ENCODE measurements around the gene UBE2G2. TPM values are rescaled to one million over a fixed set of nuclear protein-coding genes. Genes with fewer than 3 reads are reported as not detected.

UBE2G2 gene
- total RNA-seq, 1 experiment from 2014 or later, result 121 TPM

GRCh38 chr21:44828362-44829056 lies 26.9 kb upstream of the UBE2G2 start:
- H3K27ac Mint-ChIP-seq, result no peak overlapping the region
- Histone ChIP-seq H3K4me2 (ENCODE audit: insufficient read depth, insufficient read length, low read length) (no peak overlapping the region), H3K56ac (ENCODE audit: insufficient read length, low read depth, low read length) (no peak overlapping the region), H3K18ac (ENCODE audit: insufficient read length, low read depth, low read length) (no peak overlapping the region), H3K79me2 (ENCODE audit: insufficient read depth, low read length) (no peaks in the 10 kb centered on the region), H2BK12ac (ENCODE audit: insufficient read length, low read depth, low read length) (no peak overlapping the region), H2BK15ac (ENCODE audit: low read depth, low read length) (no peak overlapping the region), H4K8ac (replicated peaks; ENCODE audit: insufficient read length, low read depth, low read length) (no peak overlapping the region), H3K9ac (ENCODE audit: extremely low read depth, insufficient read length, low read length) (no peak overlapping the region), H2BK20ac (ENCODE audit: low read depth, low read length, poor library complexity, severe bottlenecking) (no peak overlapping the region), H3K23ac (ENCODE audit: insufficient read length, low read depth, low read length) (no peak overlapping the region), H4K91ac (ENCODE audit: insufficient read length, low read depth, low read length) (no peak overlapping the region), H2BK5ac (ENCODE audit: insufficient read length, low read length) (no peak overlapping the region), H2BK120ac (ENCODE audit: low read depth, low read length, poor library complexity, severe bottlenecking) (no peak overlapping the region), H3K4me1 (ENCODE audit: insufficient read depth, low read length) (no peaks in the 10 kb centered on the region), H3K27me3 (ENCODE audit: insufficient read depth, low read length) (no peaks in the 10 kb centered on the region), H2AFZ (ENCODE audit: low read length) (no peak overlapping the region), H3K23me2 (ENCODE audit: insufficient read length, low read depth, low read length, poor library complexity, severe bottlenecking) (no peaks in the 10 kb centered on the region), H3K79me1 (ENCODE audit: insufficient read depth, low read depth, low read length, poor library complexity, severe bottlenecking) (no peaks in the 10 kb centered on the region), H2AK5ac (ENCODE audit: insufficient read length, low read length) (no peak overlapping the region), H3T11ph (ENCODE audit: low read length) (no peak overlapping the region), H3K27ac (ENCODE audit: insufficient read length, low read depth, low read length) (no peak overlapping the region), H3K4ac (ENCODE audit: low read depth, low read length) (no peak overlapping the region), H4K5ac (ENCODE audit: insufficient read length, low read depth, low read length) (no peak overlapping the region), H4K20me1 (ENCODE audit: control insufficient read depth, insufficient read depth, insufficient read length) (no peaks in the 10 kb centered on the region), H3K14ac (ENCODE audit: insufficient read depth, low read length) (no peak overlapping the region), H3K9me3 (ENCODE audit: control insufficient read depth, low read depth, low read length) (peaks cover 24% of the 10 kb centered on the region)
- no CpG with 5 or more reads among the region's 4 CpGs for WGBS (ENCODE audit: extremely low coverage, insufficient read length, low lambda C conversion rate)
- TF ChIP-seq CTCF (conservative IDR thresholded peaks at IDR 0.05), result no peak
- no peak overlapping the region for H3K4me3 Mint-ChIP-seq
- peaks cover 38 to 46% of the 10 kb centered on the region in 2 experiments for H3K9me3 Mint-ChIP-seq
- peaks cover 37% of the 10 kb centered on the region for H3K27me3 Mint-ChIP-seq (ENCODE audit: low read depth)
- peaks cover 3 to 12% (median 11%) of the 10 kb centered on the region in 3 experiments for H3K36me3 Mint-ChIP-seq (ENCODE audit: insufficient read depth in 1 of 3, low read depth in 3 of 3)
- H3K4me1 Mint-ChIP-seq, result peaks cover 0 to 4% of the 10 kb centered on the region in 2 experiments; a peak in 1 of 4 replicates
- no peak for DNase-seq

Data from H9 (cell line).